Mucosa of descending colon (tissue), 3 donors: ENCODE results near the gene ZNF217. TPM values are rescaled to one million over a fixed set of nuclear protein-coding genes. Genes with fewer than 3 reads are reported as not detected.
"Not testable (repeated sequence)": the region's sequence is repeated elsewhere in the genome, so short reads cannot be mapped to it uniquely, and the experiment has no call there.

Experiments
- ATAC-seq: fragments of 200-7000 bp; cut with Tn5 transposase; one replicate; pipeline ENCODE4 v1.9.1; 2020; ENCODE audit warnings: mild to moderate bottlenecking, moderate library complexity
- DNase-seq, 3 donors: peaks; one replicate each; pipeline ENCODE4 v3.0.0-alpha.2; 2020
- H3K36me3 ChIP-seq: fragments of 200-600 bp; one replicate; pipeline ENCODE4 v1.8.0; 2021; ENCODE audit warnings: low read depth, mild to moderate bottlenecking
- H3K4me1 ChIP-seq: fragments of 200-600 bp; one replicate; pipeline ENCODE4 v1.8.0; 2021; ENCODE audit warnings: low read depth, mild to moderate bottlenecking
- H3K4me3 ChIP-seq: fragments of 200-600 bp; one replicate; pipeline ENCODE4 v1.8.0; 2021; ENCODE audit warnings: mild to moderate bottlenecking
- H3K9me3 ChIP-seq: fragments of 200-600 bp; one replicate; pipeline ENCODE4 v1.8.0; 2021; ENCODE audit warnings: mild to moderate bottlenecking
- CTCF ChIP-seq: fragments of 200-600 bp; IDR thresholded peaks from one replicate; pipeline ENCODE4 v1.8.0; 2022; ENCODE audit warnings: antibody characterized with exemption, mild to moderate bottlenecking
- intact Hi-C, 2 donors: fragments of 100-400 bp; cut with DNase I in 1 of 2; cut with micrococcal nuclease in 1 of 2; formaldehyde crosslinking; loops; one replicate each; pipeline versions ENCODE4 v1.11.0 to v1.11.1; 2022; cut with DNase I, micrococcal nuclease
- total RNA-seq, 3 donors: library from RNA; stranded (reverse); fragmentation: NEBNext Ultra II Directional in 2 of 3; extraction: Animal tissue kit (Norgen Biotek cat#: 25700) in 2 of 3; gene quantifications; one replicate each; pipeline versions ENCODE4 v1.2.1 to v1.2.4, GENCODE V29; 2021 to 2023
- donor health status: DM: no; HTN: no; CAD: no; lungs with moderate emphysema.
- donor health status: DM: no; HTN: no; CAD: no.
- donor health status: DM: no; HTN: yes; CAD: no.

The ZNF217 gene
- total RNA-seq, 3 donors from 2014 or later, result 38.9 to 79.8 (median 78.2) TPM

GRCh38 chr20:53550280-53551187 lies 43.1 kb downstream of the ZNF217 start:
- ATAC-seq (no peak), DNase-seq (no peak)
- Histone ChIP-seq H3K9me3 (no peaks in the 10 kb centered on the region), H3K4me1 (no peaks in the 10 kb centered on the region), H3K36me3 (no peaks in the 10 kb centered on the region), H3K4me3 (no peak overlapping the region)
- no peak for TF ChIP-seq CTCF
- intact Hi-C loops, result no loop called here

DNA sequence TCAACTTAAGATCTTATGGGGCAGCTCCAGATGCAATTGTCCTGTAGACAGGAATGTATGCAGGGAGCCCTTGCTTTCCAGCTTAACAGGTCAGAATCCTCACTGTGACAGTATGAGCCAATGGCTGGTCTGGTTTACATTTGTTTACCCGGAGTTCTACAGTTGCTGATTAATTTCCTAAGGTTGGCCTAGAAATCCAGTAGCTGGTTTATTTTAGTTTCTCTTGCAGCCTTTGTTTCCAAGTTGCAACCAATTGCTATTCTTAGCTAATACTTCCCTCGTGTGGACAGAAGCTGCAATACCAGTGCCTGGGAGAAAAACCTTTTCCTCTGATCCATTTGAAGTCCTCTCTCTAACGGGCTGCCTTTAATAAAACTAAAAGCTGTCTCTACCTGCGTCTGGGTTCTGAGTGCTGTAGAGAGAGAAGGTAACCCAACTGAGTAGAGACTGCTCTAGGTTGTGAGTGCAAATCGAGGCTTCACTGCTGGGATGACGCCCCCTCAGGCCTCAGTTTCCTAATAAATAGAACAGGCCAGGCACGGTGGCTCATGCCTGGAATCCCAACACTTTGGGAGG lies 45.9 kb downstream of the ZNF217 start:
- peak; percentile 55 for TF ChIP-seq CTCF
- Histone ChIP-seq H3K36me3 (no peaks in the 10 kb centered on the region), H3K9me3 (no peaks in the 10 kb centered on the region), H3K4me3 (no peak overlapping the region), H3K4me1 (no peaks in the 10 kb centered on the region)
- ATAC-seq (peak; percentile 76), DNase-seq (peak in 1 of 3 donors; percentile 60)
- intact Hi-C loops, result loop anchor here in 1 of 2 donors (10.0 kb wide), 1 partner anchor 393 kb away; no protein-coding TSS in a partner anchor

- Histone ChIP-seq H3K9me3 (no peaks in the 10 kb centered on the region), H3K4me3 (no peak overlapping the region), H3K36me3 (no peaks in the 10 kb centered on the region), H3K4me1 (no peaks in the 10 kb centered on the region)
- no peak for TF ChIP-seq CTCF
- DNase-seq (no peak), ATAC-seq (no peak)
- intact Hi-C loops, result no loop called here
Measured at GRCh38 chr20:53539516-53539915, 54.1 kb downstream of the ZNF217 start.

- DNase-seq, ATAC-seq, H3K9me3 ChIP-seq, intact Hi-C loops, H3K4me3 ChIP-seq, H3K36me3 ChIP-seq, H3K4me1 ChIP-seq: not testable (repeated sequence)
Measured at GRCh38 chr20:53536382-53536781, 57.3 kb downstream of the ZNF217 start.

DNA sequence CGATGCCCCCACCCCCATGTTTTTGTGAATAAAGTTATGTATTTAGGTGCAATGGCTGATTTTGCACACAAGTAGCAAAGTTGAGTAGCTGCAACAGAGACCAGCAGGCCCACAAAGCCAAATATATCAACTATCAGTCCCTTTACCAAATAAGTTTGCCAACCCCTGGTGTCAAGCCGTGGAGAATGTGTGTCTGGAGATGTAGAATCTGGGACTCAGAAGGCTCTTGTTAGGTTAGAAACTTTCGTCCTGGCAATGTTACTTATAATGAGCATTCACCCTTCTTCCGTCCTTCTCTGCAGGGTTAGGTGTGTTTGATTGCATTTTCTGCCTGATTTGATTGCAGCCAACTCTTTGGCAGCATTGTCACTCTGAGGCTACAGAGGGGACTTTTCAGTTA lies 57.8 kb downstream of the ZNF217 start:
- Histone ChIP-seq H3K4me3 (no peak overlapping the region), H3K36me3 (no peaks in the 10 kb centered on the region), H3K4me1 (no peaks in the 10 kb centered on the region), H3K9me3 (no peaks in the 10 kb centered on the region)
- ATAC-seq (no peak), DNase-seq (no peak)
- no peak for TF ChIP-seq CTCF
- intact Hi-C loops, result no loop called here

GRCh38 chr20:53534037-53534436 lies 59.6 kb downstream of the ZNF217 start:
- H3K9me3 ChIP-seq, result no peaks in the 10 kb centered on the region

More at GRCh38 chr20:53534037-53534436, 59.6 kb downstream of the ZNF217 start:
- no peak for ATAC-seq
- no peaks in the 10 kb centered on the region for H3K36me3 ChIP-seq
- no peak for TF ChIP-seq CTCF
- no peak for DNase-seq
- no peaks in the 10 kb centered on the region for H3K4me1 ChIP-seq
- intact Hi-C loops, result no loop called here
- H3K4me3 ChIP-seq, result no peak overlapping the region
